NCI-H526 treated with DMSO at 0.1 percent for 48 hours (cell line): Measurements from ENCODE around the gene HSPA5.
"Not testable (repeated sequence)": the region's sequence is repeated elsewhere in the genome, so short reads cannot be mapped to it uniquely, and the experiment has no call there.

Source experiments
- DNase-seq: peaks from one replicate; lab custom pipeline; 2025; lab: John Stamatoyannopoulos, UW

Gene HSPA5

DNA sequence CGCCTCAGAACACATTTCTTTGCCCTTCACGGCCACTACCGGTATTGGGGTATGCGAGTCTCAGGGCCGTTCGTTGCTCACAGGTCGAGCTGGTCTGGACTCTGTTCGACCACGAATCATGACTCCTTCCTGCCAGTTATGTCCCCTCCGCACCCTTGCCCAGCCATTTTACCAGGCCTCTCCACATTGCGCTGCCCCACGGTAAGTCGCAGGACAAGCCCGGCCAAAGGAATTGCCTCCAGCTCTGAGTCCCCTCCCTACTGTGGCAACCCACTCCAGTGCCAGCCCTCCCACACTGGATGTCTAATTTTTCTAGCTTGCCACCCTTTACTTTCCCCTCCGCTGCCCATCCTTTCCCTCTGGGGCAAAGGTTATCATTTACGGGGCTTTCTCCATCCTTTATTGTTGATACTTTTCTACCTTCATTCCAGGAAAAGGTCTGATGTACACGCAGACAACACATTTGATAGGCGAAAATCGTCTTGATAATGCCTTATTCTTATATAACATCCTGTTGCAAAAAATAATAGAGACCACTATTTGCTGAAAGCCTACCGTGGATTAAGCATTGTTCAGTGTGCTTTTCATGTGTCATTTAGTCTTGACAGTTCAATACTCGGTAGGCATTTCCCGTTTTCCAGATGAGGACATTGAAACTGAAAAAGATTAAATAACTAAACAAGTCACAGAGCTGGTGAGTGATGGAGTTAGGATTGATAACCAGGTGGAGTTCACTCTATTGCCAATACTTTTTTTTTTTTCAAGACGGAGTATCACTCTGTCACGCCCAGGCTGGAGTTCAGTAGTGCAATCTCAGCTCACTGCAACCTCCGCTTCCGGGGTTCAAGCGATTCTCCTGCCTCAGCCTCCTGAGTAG is 958 bp upstream of the HSPA5 start:
- DNase-seq, result no peak

DNA sequence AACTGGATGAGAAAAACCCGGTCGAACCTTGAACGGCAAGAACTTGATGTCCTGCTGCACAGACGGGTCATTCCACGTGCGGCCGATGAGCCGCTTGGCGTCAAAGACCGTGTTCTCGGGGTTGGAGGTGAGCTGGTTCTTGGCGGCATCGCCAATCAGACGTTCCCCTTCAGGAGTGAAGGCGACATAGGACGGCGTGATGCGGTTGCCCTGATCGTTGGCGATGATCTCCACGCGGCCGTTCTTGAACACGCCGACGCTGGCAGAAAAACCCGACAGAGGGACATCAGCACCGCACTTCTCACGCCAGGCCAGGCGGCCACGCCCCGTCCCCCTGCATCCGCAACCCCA is 519 bp downstream of the HSPA5 start:
- DNase-seq, result no peak

DNA sequence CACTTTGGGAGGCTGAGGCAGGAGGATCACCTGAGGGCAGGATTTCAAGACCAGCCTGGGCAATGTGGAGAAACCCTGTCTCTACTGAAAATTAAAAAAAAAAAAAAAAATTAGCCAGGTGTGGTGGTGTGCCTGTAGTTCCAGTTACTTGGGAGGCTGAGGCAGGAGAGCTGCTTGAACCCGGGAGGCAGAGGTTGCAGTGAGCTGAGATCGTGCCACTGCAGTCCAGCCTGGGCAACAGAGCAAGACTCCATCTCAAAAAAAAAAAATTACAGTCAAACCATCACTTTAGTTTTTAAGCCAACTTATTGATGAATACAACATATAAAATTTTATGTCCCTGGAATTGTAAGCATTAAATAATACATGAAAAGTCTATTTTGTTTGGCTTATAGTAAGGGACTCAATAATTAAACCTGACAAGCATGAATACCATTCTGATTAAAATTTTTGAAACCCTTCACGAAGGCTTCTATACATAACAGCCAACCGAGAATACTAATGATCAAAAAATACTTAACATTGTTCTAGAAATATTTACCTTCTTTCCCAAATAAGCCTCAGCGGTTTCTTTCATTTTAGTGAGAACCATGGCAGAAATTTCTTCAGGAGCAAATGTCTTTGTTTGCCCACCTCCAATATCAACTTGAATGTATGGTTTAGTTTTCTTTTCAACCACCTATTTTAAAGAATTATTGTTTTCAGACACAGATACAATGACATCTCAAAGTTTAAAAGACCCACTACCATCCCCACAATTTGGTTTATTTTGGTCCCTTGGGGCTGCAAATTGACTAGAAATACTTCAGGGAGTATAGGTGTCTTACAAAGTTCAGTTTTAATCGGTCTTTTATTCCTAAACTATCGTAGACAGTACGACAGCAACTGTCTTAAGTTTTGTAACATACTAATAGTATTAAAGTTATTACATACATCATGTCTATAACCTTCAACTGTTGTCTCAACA is 1.2 kb downstream of the HSPA5 start:
- no peak for DNase-seq

DNA sequence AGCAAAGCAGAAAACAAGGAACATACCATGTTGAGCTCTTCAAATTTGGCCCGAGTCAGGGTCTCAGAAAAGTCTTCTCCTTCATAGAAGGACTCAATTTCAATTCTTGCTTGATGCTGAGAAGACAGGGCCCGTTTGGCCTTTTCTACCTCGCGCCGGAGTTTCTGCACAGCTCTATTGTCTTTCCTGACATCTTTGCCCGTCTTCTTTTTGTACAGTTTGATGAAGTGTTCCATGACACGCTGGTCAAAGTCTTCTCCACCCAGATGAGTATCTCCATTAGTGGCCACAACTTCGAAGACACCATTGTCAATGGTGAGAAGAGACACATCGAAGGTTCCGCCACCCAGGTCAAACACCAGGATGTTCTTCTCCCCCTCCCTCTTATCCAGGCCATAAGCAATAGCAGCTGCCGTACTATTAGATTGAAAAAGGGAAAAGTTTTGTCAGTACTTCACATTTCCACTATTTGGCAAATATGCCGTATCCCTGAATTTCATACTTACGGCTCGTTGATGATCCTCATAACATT is 2.2 kb downstream of the HSPA5 start:
- DNase-seq, result no peak

DNA sequence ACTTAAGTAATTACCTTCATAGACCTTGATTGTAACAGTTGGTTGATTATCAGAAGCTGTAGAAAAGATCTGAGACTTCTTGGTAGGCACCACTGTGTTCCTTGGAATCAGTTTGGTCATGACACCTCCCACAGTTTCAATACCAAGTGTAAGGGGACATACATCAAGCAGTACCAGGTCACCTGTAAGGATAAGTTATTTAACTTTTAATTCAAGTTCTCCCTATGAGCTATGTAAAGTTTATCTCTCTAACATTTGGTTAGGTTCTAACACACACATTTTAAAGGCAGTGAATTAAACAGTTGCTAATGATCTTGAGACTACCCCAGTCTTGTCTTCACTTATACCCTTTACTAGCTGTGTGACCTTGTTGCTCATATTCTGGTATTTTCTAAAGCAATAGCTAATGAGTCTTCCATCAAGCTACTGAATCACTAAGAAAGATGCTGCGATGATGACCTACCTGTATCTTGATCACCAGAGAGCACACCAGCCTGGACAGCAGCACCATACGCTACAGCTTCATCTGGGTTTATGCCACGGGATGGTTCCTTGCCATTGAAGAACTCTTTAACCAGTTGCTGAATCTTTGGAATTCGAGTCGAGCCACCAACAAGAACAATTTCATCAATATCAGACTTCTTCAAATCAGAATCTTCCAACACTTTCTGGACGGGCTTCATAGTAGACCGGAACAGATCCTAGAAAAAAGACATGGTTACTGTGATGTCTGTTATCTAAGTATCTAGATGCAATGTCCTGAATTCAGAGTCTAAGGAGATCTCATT is 2.8 kb downstream of the HSPA5 start:
- DNase-seq, result no peak

DNA sequence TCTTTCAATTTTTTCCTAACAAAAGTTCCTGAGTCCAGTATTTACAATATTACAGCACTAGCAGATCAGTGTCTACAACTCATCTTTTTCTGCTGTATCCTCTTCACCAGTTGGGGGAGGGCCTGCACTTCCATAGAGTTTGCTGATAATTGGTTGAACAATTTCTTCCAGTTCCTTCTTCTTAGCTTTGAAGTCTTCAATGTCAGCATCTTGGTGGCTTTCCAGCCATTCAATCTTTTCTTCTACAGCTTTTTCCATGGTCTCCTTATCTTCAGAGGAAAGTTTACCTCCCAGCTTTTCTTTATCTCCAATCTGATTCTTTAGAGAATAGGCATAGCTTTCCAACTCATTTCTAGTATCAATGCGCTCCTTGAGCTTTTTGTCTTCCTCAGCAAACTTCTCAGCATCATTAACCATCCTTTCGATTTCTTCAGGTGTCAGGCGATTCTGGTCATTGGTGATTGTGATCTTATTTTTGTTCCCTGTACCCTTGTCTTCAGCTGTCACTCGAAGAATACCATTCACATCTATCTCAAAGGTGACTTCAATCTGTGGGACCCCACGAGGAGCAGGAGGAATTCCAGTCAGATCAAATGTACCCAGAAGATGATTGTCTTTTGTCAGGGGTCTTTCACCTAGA is 4.5 kb downstream of the HSPA5 start:
- DNase-seq, result not testable (repeated sequence)

DNA sequence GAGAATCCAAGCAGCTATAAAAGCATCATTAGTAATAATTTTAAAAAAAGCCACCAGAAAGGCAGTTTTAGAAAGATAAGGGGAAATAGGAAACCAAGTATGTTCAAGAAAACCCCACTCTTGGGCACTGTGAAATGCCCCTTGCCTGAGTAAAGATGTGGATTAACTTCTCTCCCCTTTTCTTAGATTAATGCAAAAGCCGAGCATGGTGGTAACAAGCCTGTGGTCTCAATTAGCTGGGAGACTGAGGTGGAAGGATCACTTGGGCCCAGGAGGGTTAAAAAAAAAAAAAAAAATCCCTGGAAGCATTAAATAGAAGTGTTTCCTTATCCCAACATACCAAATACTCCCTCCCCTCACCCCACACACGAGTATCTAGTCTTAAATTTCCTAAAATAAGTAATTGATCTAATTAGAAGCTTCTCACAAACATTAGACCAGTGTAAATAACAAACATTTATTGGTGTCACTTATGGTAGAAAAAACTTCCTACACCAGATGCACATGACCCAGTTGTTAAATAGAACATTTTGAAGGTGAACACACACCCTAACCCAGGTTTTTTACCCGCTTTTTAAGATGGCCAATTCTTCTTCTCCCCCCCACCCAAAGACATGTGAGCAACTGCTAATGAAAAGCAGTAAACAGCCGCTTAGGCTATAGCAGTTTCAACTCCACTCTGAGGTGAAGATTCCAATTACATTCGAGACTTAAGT is 5.2 kb downstream of the HSPA5 start:
- no peak for DNase-seq

DNA sequence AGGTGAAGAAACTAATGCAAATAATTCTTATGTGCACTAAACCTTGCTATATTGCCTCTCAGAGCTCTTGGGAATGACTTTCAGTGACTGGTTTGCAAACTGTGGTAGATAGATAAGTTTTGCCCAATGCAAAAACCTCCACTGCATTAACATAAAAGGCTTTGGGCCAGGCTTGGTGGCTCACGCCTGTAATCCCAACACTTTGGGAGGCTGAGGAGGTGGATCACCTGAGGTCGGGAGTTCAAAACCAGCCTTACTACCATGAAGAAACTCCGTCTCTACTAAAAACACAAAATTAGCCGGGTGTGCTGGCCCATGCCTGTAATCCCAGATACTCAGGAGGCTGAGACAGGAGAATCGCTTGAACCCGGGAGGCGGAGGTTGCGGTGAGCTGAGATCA is 7.0 kb downstream of the HSPA5 start:
- DNase-seq, result not testable (repeated sequence)

DNA sequence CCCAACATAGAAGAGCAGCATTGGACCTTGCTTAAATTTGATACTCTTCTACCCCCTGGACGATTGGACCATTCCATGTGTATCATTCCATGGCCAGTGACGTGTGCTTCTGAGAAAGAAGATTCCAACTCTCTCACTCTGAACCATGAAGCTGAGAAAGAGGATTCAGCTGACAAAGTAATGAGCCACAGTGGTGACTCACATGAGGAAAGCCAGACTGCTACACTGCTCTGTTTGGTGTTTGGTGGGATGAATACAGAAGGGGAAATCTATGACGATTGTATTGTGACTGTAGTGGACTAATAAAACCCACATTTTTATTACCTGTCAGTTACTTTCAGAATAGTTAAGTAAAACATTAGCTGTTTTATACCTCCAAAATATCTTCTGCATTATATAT is 7.5 kb downstream of the HSPA5 start:
- DNase-seq, result no peak

DNA sequence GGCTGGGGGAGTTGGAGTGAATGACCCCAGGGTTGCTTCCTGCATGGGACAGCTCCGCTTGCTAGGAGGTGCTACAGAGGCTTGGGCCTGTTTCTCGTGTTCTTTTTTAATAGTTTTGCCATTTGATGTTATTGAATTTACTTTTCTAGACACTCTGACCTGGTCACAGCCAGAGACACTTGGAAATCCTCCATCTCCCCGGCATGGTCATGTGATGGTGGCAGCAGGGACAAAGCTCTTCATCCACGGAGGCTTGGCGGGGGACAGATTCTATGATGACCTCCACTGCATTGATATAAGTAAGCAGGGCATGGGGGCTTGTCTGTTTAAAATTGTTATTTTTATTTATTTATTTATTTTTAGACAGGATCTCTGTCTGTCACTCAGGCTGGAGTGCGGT is 13.4 kb downstream of the HSPA5 start:
- DNase-seq, result no peak

DNA sequence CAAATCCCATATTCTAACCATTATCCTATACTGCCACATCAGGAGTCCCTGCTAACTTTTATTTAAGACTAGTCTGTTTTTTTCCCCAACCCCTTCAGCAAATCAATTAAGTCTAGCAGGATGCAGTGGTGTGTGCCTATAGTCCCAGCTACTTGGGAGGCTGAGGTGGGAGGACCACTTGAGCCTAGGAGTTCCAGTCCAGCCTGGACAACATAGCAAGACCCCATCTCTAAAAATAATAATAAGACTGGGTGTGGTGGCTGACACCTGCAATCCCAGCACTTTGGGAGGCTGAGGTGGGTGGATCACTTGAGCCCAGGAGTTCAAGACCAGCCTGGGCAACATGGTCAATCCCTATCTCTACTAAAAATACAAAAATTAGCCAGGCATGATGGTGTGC is 16.3 kb downstream of the HSPA5 start:
- DNase-seq, result not testable (repeated sequence)

DNA sequence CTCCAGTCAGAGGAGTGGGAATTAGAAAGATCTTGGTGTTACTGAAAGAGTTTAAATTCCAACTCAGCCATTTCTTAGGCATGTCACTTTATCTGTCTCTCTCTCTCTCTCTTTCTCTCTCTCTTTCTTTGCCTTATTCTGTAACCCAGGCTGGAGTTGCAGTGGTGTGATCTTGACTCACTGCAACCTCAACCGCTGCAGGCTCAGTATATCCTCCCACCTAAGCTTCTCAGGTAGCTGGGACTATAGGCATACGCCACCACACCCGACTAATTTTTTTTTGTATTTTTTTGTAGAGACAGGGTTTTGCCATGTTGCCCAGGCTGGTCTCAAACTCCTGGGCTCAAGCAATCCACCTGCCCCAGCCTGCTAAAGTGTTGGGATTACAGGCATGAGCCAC is 22.5 kb downstream of the HSPA5 start:
- DNase-seq, result no peak

DNA sequence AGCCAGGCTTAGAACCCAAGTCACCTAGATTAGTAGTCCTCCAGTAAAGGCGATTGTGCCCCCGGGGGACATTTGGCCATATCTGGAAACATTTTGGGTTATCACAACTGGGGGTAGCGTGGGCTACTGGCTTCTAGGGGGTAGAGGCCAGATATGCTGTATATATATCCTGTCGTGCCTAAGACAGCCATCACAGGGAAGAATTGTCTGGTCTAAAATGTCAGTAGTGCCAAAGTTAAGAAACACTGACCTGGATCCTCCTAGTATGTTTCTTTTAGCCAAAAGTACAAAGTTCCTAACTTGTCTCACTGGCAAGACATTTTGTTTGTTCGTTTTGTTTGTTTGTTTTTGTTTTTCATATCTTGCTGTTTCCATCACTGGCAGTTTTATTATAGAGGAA is 27.0 kb downstream of the HSPA5 start:
- DNase-seq, result no peak

DNA sequence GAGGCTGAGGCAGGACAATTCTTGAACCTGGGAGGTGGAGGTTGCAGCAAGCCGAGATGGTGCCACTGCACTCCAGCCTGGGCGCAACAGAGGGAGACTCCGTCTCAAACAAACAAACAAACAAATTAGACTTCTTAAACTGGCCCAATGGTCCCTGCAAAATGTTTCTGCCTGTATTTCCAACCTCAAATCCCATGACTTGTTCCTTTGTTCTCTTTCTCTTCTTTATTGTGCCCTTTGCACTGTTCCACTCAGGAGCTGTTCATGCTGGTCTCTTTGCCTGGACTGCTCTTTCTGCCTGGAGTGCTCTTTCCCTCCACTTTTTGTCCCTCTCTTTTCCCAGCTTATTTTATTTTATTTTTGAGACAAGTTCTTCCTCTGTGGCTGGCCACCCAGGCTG is 36.7 kb downstream of the HSPA5 start:
- DNase-seq, result no peak

DNA sequence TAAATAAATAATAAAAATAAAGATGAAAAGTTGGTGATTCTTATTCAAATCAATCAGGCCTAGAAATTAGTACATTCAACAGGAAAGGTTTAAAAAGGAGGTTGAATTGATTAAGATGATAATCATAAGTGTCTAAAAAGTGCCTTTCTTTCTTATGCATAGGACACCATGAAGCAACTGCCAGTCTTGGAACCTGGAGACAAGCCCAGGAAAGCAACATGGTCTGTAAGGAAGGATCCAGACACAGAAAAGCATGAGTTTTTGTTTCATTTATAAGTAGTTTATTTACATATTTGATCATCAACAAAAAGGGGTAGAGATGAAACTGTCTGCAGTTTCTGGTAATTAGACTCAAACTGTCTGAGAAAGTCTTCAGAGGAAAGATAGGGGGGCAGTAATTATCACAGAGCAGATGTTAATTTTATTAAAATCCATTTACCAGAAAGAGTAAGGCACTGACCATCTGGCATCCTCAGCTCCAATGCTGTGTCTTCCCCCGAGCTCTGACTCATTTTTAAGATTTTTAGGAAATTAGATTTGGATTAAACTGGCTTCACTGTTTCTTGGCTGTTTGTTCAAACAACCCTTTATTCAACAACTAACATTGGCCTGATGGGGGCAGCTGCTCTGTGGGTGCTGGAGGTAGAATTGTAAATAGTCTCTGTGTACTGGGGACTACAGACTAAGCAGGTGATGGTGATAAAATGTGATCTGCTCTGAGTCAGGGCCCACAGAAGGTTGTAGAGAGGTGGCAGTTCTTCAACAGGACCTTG is 38.1 kb downstream of the HSPA5 start:
- no peak for DNase-seq

DNA sequence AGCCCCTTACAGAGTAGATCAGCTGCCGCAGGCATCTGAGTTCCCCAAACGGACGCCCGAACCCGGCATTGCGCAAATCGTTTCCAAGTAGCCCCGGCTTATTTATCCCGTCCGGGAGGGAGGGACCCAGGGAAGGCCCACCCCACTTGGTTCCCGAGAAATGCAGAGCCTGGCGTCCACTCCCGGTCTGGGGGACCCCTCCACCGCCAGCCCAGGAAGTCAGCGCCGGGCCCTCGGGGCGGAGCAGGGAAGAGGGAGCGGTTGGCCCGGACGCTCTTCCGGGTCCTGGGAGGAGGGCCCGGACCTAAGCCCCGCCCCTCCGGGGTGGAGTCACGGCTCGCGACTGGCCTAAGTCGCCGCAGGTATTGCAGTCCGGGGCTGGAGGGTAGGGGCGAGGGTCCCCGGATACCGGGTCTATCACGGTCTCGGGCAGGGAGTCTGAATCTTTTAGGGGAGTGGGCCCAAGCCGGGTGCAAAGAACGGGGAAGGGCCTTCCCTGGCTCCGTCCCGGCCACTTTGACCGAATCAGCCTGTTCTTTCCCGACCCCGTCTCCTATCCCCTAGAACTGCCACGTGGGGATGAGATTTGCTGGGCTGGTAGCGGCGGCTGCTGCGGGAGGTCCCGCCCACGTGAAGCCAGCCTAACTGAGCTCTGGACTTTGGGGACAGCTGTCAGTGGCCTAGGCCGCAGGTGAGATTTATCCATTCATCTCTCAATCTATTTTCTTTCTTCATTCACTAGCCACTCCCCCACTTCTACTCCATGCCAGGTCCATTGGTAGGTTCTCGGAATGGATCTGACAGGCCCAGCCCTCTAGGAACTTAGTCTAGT is 40.7 kb downstream of the HSPA5 start, which contains the start of gene RABEPK:
Gene RABEPK, plus strand, starts transcription at position 327 of the 832 bp plus-strand sequence. CDS start 2,472 bp downstream, outside the sequence.
- DNase-seq, result peak; percentile 38

DNA sequence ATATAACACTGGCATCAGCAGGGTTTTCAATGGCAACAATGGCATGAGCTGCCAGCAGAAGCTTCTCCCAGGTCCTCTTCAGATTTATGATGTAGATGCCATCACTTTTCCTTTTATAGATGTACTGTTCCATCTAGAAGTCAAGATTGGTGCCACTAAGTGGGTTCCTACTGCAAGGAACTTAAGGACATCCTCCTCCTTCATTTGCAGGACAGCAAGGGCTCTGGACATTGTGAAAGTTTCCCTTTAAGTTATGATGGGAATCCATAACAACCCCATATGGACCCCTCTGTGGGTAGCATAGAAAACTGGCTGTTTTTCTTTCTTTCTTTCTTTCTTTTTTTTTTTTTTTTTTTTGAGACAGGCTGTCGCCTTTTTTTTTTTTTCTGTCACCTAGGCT is 45.6 kb downstream of the HSPA5 start:
- not testable (repeated sequence) for DNase-seq

DNA sequence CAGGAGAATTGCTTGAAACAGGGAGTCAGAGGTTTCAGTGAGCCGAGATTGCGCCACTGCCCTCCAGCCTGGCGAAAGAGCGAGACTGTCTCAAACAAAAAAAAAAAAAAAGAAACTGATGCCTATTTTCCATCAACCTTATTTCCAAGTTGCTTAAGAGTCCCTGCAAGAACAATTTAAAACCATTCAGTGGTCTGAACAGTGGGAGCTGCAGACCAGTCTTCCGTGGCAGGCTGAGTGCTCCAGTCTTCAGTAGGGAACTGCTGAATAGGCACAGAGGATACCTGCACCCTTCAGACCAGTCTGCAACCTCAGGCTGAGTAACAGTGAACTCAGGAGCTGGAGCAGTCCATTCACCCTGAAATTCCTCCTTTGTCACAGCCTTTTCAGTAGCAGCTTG is 46.7 kb downstream of the HSPA5 start:
- not testable (repeated sequence) for DNase-seq

DNA sequence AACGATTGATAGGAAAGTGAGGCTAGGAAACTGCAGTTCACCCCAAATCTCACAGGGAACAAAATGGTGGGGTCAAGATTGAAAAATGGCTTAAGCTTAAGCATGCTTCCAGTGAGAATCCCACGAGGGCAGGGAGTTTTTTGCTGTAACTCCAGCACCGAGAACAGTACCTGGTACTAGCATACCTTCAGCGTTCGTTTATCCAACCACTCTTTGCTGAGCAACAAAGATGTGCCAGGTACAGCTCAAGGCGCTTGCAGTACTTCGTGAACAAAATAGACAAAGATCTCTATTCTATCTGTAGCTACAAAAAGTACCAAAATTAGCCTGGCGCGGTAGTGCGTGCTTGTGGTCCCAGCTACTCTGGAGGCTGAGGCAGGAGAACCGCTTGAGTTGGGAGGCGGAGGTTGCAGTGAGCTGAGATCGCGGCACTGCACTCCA is 50.8 kb downstream of the HSPA5 start:
- DNase-seq, result no peak
